H1 (cell line): ENCODE results near the gene IRF3. TPM values are rescaled to one million over a fixed set of nuclear protein-coding genes. Genes with fewer than 3 reads are reported as not detected.

Experiments used
- CTCF ChIA-PET: fragments of 300-600 bp; sonication (Branson Sonifier 250); formaldehyde crosslinking; loops from one replicate; lab custom pipeline; 2021; ENCODE audit not compliant: partially characterized antibody; lab: Charles Lee
- POLR2A ChIA-PET: fragments of 300-600 bp; sonication (Branson Sonifier 250); formaldehyde crosslinking; loops from one replicate; lab custom pipeline; 2021; ENCODE audit warnings: inconsistent platforms; ENCODE audit not compliant: partially characterized antibody; lab: Charles Lee
- DNase-seq, 2 experiments: peaks; one replicate each; pipeline versions ENCODE4 v3.0.0 to v3.0.0-alpha.2; 2010 to 2022; ENCODE audit warnings: low spot score in 2 of 2, low read depth in 1 of 2, mixed read lengths in 1 of 2
- FAIRE-seq: peaks from 2 replicates; lab custom pipeline; 2011; peaks lifted over from hg19 to GRCh38; lab: Jason Lieb, UNC
- H2AFZ ChIP-seq: 2 replicates; pipeline ENCODE4 v1.8.1; 2012; ENCODE audit warnings: low read length, inconsistent platforms
- H2AK5ac ChIP-seq: 2 replicates; pipeline ENCODE4 v1.6.1; 2013; ENCODE audit warnings: low read depth, low read length
- H2BK120ac ChIP-seq: replicated peaks from 2 replicates; pipeline ENCODE3; 2013; ENCODE audit warnings: low read depth, low read length, inconsistent platforms
- H2BK12ac ChIP-seq: 2 replicates; pipeline ENCODE4 v1.6.1; 2013; ENCODE audit warnings: low read depth, low read length
- H2BK15ac ChIP-seq: 2 replicates; pipeline ENCODE4 v1.6.1; 2013; ENCODE audit warnings: low read length
- H2BK20ac ChIP-seq: 2 replicates; pipeline ENCODE4 v1.6.1; 2013; ENCODE audit warnings: low read length
- H2BK5ac ChIP-seq: 2 replicates; pipeline ENCODE4 v1.6.1; 2013; ENCODE audit warnings: low read depth, low read length
- H3K14ac ChIP-seq: 2 replicates; pipeline ENCODE4 v1.6.1; 2013; ENCODE audit warnings: inconsistent platforms; ENCODE audit not compliant: insufficient read length
- H3K18ac ChIP-seq: 2 replicates; pipeline ENCODE4 v1.6.1; 2013; ENCODE audit warnings: low read length; ENCODE audit errors: extremely low read depth
- H3K23ac ChIP-seq: 2 replicates; pipeline ENCODE4 v1.6.1; 2013; ENCODE audit warnings: inconsistent platforms; ENCODE audit not compliant: insufficient read length
- H3K23me2 ChIP-seq: 2 replicates; pipeline ENCODE4 v1.6.1; 2013; ENCODE audit warnings: low read depth, low read length
- H3K27ac ChIP-seq: 2 replicates; pipeline ENCODE4 v1.6.1; 2011; ENCODE audit warnings: low read depth, low read length, inconsistent platforms
- H3K27me3 ChIP-seq, 4 experiments: replicated peaks in 1 of 4; 1 replicate in 1 of 4; 2 replicates in 3 of 4; pipeline versions ENCODE4 v1.6.1 to v1.8.1; 2011 to 2013; ENCODE audit warnings: low read length in 3 of 4, mild to moderate bottlenecking in 3 of 4, inconsistent platforms in 2 of 4, mixed read lengths in 2 of 4, moderate library complexity in 1 of 4; ENCODE audit not compliant: control insufficient read depth in 3 of 4, insufficient read depth in 3 of 4; ENCODE audit errors: extremely low read depth in 1 of 4
- H3K36me3 ChIP-seq, 4 experiments: 2 replicates each; pipeline versions ENCODE4 v1.6.1 to v1.8.1; 2011 to 2013; ENCODE audit warnings: mild to moderate bottlenecking in 4 of 4, low read length in 3 of 4, moderate library complexity in 2 of 4, control low read depth in 1 of 4, inconsistent platforms in 1 of 4; ENCODE audit not compliant: insufficient read depth in 4 of 4, control insufficient read depth in 2 of 4
- H3K4ac ChIP-seq: replicated peaks from 2 replicates; pipeline ENCODE3; 2013; ENCODE audit warnings: low read length, low read depth, mixed read lengths, inconsistent platforms; ENCODE audit not compliant: insufficient read length
- H3K4me1 ChIP-seq, 4 experiments: replicated peaks in 1 of 4; 1 replicate in 1 of 4; 2 replicates in 3 of 4; pipeline versions ENCODE4 v1.6.1 to v1.8.1; 2011 to 2013; ENCODE audit warnings: low read length in 3 of 4, inconsistent platforms in 2 of 4, mixed read lengths in 1 of 4; ENCODE audit not compliant: insufficient read depth in 4 of 4, control insufficient read depth in 3 of 4
- H3K4me2 ChIP-seq, 2 experiments: 2 replicates each; pipeline versions ENCODE4 v1.6.1 to v1.8.1; 2011 to 2013; ENCODE audit warnings: low read depth in 2 of 2, low read length in 2 of 2, control low read depth in 1 of 2, inconsistent platforms in 1 of 2, mild to moderate bottlenecking in 1 of 2; ENCODE audit not compliant: insufficient read depth in 1 of 2
- H3K4me3 ChIP-seq, 4 experiments: fragments of 200-600, 300-600 bp in 1 of 4; sonication (generic), shearing (Covaris generic), sonication (Bioruptor Twin) in 1 of 4; 2 replicates each; pipeline versions ENCODE4 v1.5.1 to v1.8.1; 2011 to 2016; ENCODE audit warnings: low read length in 4 of 4, low read depth in 3 of 4, control low read depth in 2 of 4, inconsistent platforms in 2 of 4, mild to moderate bottlenecking in 2 of 4, mixed read lengths in 1 of 4, moderate library complexity in 1 of 4; ENCODE audit not compliant: insufficient read depth in 2 of 4; ENCODE audit errors: extremely low read depth in 1 of 4
- H3K56ac ChIP-seq: replicated peaks from 2 replicates; pipeline ENCODE3; 2013; ENCODE audit warnings: low read depth, mild to moderate bottlenecking, mixed read lengths, low read length, inconsistent platforms; ENCODE audit not compliant: insufficient read length
- H3K79me1 ChIP-seq: 2 replicates; pipeline ENCODE4 v1.6.1; 2013; ENCODE audit warnings: low read depth, low read length, control low read depth
- H3K79me2 ChIP-seq, 2 experiments: 2 replicates each; pipeline versions ENCODE4 v1.6.1 to v1.8.1; 2012 to 2013; ENCODE audit warnings: low read length in 2 of 2, mild to moderate bottlenecking in 2 of 2, inconsistent platforms in 1 of 2; ENCODE audit not compliant: insufficient read depth in 2 of 2, control insufficient read depth in 1 of 2
- H3K9ac ChIP-seq, 4 experiments: replicated peaks in 1 of 4; 1 replicate in 1 of 4; 2 replicates in 3 of 4; pipeline versions ENCODE4 v1.6.1 to v1.8.1; 2011 to 2013; ENCODE audit warnings: low read depth in 3 of 4, low read length in 3 of 4, control low read depth in 2 of 4, mild to moderate bottlenecking in 2 of 4, moderate library complexity in 2 of 4, inconsistent platforms in 1 of 4; ENCODE audit errors: extremely low read depth in 1 of 4
- H3K9me3 ChIP-seq, 2 experiments: 2 replicates each; pipeline versions ENCODE4 v1.6.1 to v1.8.1; 2012 to 2013; ENCODE audit warnings: mild to moderate bottlenecking in 2 of 2, moderate library complexity in 2 of 2, control low read depth in 1 of 2, inconsistent platforms in 1 of 2, low read depth in 1 of 2, low read length in 1 of 2, mixed read lengths in 1 of 2; ENCODE audit not compliant: insufficient read depth in 2 of 2
- H4K20me1 ChIP-seq, 2 experiments: replicated peaks in 1 of 2; 2 replicates each; pipeline versions ENCODE3 to v1.8.1; 2011 to 2013; ENCODE audit warnings: inconsistent platforms in 2 of 2, low read length in 2 of 2, mild to moderate bottlenecking in 1 of 2; ENCODE audit not compliant: insufficient read depth in 2 of 2, control insufficient read depth in 1 of 2
- H4K5ac ChIP-seq: 2 replicates; pipeline ENCODE4 v1.6.1; 2013; ENCODE audit warnings: low read length, low read depth, mixed read lengths, inconsistent platforms; ENCODE audit not compliant: insufficient read length
- H4K8ac ChIP-seq: 2 replicates; pipeline ENCODE4 v1.8.0; 2013; ENCODE audit warnings: mild to moderate bottlenecking, moderate library complexity, low read length, inconsistent platforms; ENCODE audit not compliant: insufficient read depth; ENCODE audit errors: extremely low read depth
- H4K91ac ChIP-seq: replicated peaks from 2 replicates; pipeline ENCODE3; 2013; ENCODE audit warnings: low read length, mixed read lengths, inconsistent platforms; ENCODE audit not compliant: insufficient read length
- CHD2 ChIP-seq: IDR thresholded peaks from 2 replicates; pipeline ENCODE4 v1.6.1; 2012; ENCODE audit warnings: low read length, improper control_type of control experiment
- CTBP2 ChIP-seq: IDR thresholded peaks from 2 replicates; pipeline ENCODE4 v1.7.0; 2011; ENCODE audit warnings: borderline replicate concordance, mild to moderate bottlenecking, moderate library complexity, mixed read lengths, low read length; ENCODE audit not compliant: insufficient read depth, insufficient read length
- EGR1 ChIP-seq: IDR thresholded peaks from 2 replicates; pipeline ENCODE4 v1.6.1; 2011; ENCODE audit warnings: low read depth, low read length, borderline replicate concordance
- MAX ChIP-seq: IDR thresholded peaks from 2 replicates; pipeline ENCODE4 v1.6.1; 2012; ENCODE audit warnings: inconsistent platforms
- NANOG ChIP-seq: IDR thresholded peaks from 2 replicates; pipeline ENCODE4 v1.6.1; 2011; ENCODE audit warnings: low read length, low read depth, mild to moderate bottlenecking, inconsistent platforms; ENCODE audit not compliant: insufficient read depth, poor library complexity, severe bottlenecking
- WGBS, 2 experiments: shearing (Covaris generic) in 1 of 2; methylation state at CpG; one replicate each; pipeline versions ENCODE4 v1.1.6 to v1.1.7; 2013 to 2015; ENCODE audit warnings: low lambda C conversion rate in 2 of 2, mixed read lengths in 2 of 2, inconsistent platforms in 1 of 2, low coverage in 1 of 2, missing lambda C conversion rate in 1 of 2; ENCODE audit not compliant: insufficient replicate concordance in 2 of 2, insufficient coverage in 1 of 2, insufficient read length in 1 of 2; ENCODE audit errors: extremely low coverage in 1 of 2, missing lambda C conversion rate in 1 of 2; 5-methylcytosine and 5-hydroxymethylcytosine counted together
- polyA plus RNA-seq, 7 experiments: library from polyadenylated mRNA; depleted of rRNA in 3 of 7; stranded (reverse) in 5 of 7; unstranded in 2 of 7; fragments of >200 nt in 5 of 7; fragments of 200-250 nt in 2 of 7; gene quantifications; 1 replicate in 5 of 7; 2 replicates in 1 of 7; 4 replicates in 1 of 7; pipeline versions ENCODE4 v1.2.1 to v1.2.3, GENCODE V29; 2011 to 2013; ENCODE audit warnings: missing spikeins in 2 of 7, mixed read lengths in 2 of 7
- total RNA-seq: library from RNA; stranded (reverse); fragmentation: NEBNext Ultra II Directional; extraction: Animal tissue kit (Norgen Biotek cat#: 25700); gene quantifications from 2 replicates; pipeline ENCODE4 v1.2.1, GENCODE V29; 2021

IRF3 gene
- total and polyA plus RNA-seq, 2 of the 8 experiments (the other 6 are each of a cell fraction or from before 2014, with no cell fraction given) = 103 to 114 TPM

DNA sequence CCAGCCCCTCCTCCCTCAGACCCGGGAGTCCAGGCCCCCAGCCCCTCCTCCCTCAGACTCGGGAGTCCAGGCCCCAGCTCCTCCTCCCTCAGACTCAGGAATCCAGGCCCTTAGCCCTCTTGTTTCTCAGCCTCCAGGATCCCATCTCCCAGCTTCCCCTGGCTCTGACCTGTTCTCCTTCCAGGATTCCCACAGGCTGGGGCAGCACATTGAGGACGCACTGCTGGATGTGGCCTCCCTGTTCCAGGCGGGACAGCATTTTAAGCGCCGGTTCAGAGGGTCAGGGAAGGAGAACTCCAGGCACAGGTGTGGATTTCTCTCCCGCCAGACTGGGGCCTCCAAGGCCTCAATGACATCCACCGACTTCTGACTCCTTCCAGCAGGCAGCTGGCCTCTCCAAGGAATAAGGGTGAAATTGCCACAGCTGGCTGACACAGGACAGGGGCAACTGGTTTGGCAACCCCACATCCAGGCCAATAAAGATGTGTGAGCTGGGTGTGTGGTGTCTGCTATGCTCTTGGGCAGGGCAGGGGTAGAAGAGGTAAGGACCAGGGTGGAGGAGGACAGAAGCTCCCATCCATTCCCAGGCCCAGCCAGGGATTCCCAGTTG, 47.7 kb upstream of the IRF3 start:
- Histone ChIP-seq H2BK20ac (no peak overlapping the region), H4K91ac (no peak overlapping the region), H3K56ac (no peak overlapping the region), H3K23ac (no peak overlapping the region), H3K23me2 (peaks cover 7% of the 10 kb centered on the region; the same call in 1 of the 2 replicates), H2BK15ac (no peak overlapping the region), H3K18ac (no peak overlapping the region), H3K4me1 (no peaks in the 10 kb centered on the region; a peak in 1 of 7 replicates), H3K9me3 (peaks cover 0 to 2% of the 10 kb centered on the region in 2 experiments; a peak in 1 of 4 replicates), H4K5ac (no peak overlapping the region), H3K27ac (no peak overlapping the region), H2AK5ac (no peak overlapping the region), H4K8ac (peak overlapping the region; percentile 14; the same call in 1 of the 2 replicates), H3K14ac (no peak overlapping the region), H3K79me1 (no peaks in the 10 kb centered on the region), H2BK5ac (no peak overlapping the region), H3K79me2 (no peaks in the 10 kb centered on the region), H4K20me1 (peaks cover 0 to 2% of the 10 kb centered on the region in 2 experiments), H3K4me2 (no peak overlapping the region), H3K9ac (no peak overlapping the region), H2BK120ac (no peak overlapping the region), H3K4ac (no peak overlapping the region), H3K4me3 (no peak overlapping the region), H3K27me3 (no peaks in the 10 kb centered on the region), H2AFZ (no peak overlapping the region), H2BK12ac (no peak overlapping the region), H3K36me3 (peaks cover 8 to 29% (median 19%) of the 10 kb centered on the region in 4 experiments)
- CTCF ChIA-PET = interaction anchor here (1.2 to 1.3 kb wide), 2 partner anchors 33 to 37 kb away, joined by 4 read pairs; no protein-coding TSS in a partner anchor
- FAIRE-seq = no peak
- 98% methylated on average over 6 of the region's 8 CpGs; no CpG with 5 or more reads in 1 of the 2 experiments for WGBS, 2 experiments
- TF ChIP-seq CHD2 = no peak
- no peak for TF ChIP-seq EGR1
- no peak for TF ChIP-seq MAX
- TF ChIP-seq CTBP2 = no peak
- no peak for TF ChIP-seq NANOG
- POLR2A ChIA-PET = interaction anchor here (0.6 to 7.7 kb wide), 7 partner anchors 9 to 105 kb away, joined by 3 to 51 read pairs (median 5); partner anchors contain the start of genes ADM5, AP2A1 and CPT1C
- DNase-seq = no peak
